Right lobe of liver (tissue), 6 donors: ENCODE measurements around the gene C6orf47. TPM values are rescaled to one million over a fixed set of nuclear protein-coding genes. Genes with fewer than 3 reads are reported as not detected.

ENCODE experiments used
- ATAC-seq, 4 donors: fragments of 200-7000 bp; cut with Tn5 transposase; one replicate each; pipeline ENCODE4 v1.9.1; 2020; ENCODE audit warnings: mild to moderate bottlenecking in 4 of 4, moderate library complexity in 4 of 4
- DNase-seq, 3 donors: peaks; one replicate each; pipeline ENCODE4 v3.0.0-alpha.2; 2020
- H3K27ac ChIP-seq, 3 donors: fragments of 200-600 bp; one replicate each; pipeline ENCODE4 v1.8.0; 2022
- H3K27me3 ChIP-seq, 2 donors: fragments of 200-600 bp; one replicate each; pipeline ENCODE4 v1.8.0; 2022
- H3K36me3 ChIP-seq, 4 donors: fragments of 200-600 bp; sonication (generic) in 1 of 4; one replicate each; pipeline versions ENCODE4 v1.5.1 to v1.8.0; 2017 to 2022; ENCODE audit warnings: control low read depth in 1 of 4
- H3K4me1 ChIP-seq, 4 donors: fragments of 200-600 bp; sonication (generic) in 1 of 4; one replicate each; pipeline versions ENCODE4 v1.5.1 to v1.8.0; 2017 to 2022; ENCODE audit warnings: control low read depth in 1 of 4
- H3K4me3 ChIP-seq, 3 donors: fragments of 200-600 bp; one replicate each; pipeline ENCODE4 v1.8.0; 2022
- H3K9me3 ChIP-seq, 4 donors: fragments of 200-600 bp; sonication (generic) in 1 of 4; one replicate each; pipeline versions ENCODE4 v1.5.1 to v1.8.0; 2017 to 2022; ENCODE audit warnings: control low read depth in 1 of 4
- POLR2A ChIP-seq: fragments of 450-650 bp; IDR thresholded peaks from one replicate; pipeline ENCODE4 v1.6.1; 2017; ENCODE audit warnings: antibody characterized with exemption, mild to moderate bottlenecking
- WGBS: methylation state at CpG from one replicate; pipeline ENCODE4 v1.1.6; 2018; ENCODE audit warnings: low coverage, low lambda C conversion rate; ENCODE audit not compliant: insufficient coverage; ENCODE audit errors: missing lambda C conversion rate; 5-methylcytosine and 5-hydroxymethylcytosine counted together
- intact Hi-C, 2 donors: fragments of 100-400 bp; cut with DNase I; formaldehyde crosslinking; loops; one replicate each; pipeline versions ENCODE4 v1.11.2 to v1.14.1; 2022
- total RNA-seq, 6 experiments: library from RNA; depleted of rRNA in 2 of 6; stranded (reverse); fragments of >200 nt in 2 of 6; fragmentation: NEBNext Ultra II Directional in 3 of 6; extraction: Animal tissue kit (Norgen Biotek cat#: 25700) in 3 of 6; gene quantifications; one replicate each; pipeline versions ENCODE4 v1.1.0 to v1.2.4, GENCODE V29; 2016 to 2023
- TF ChIP-seq, protein P1 (sequence below), 4 donors: fragments of 200-600 bp in 3 of 4; fragments of 450-650 bp in 1 of 4; IDR thresholded peaks; one replicate each; pipeline versions ENCODE4 v1.5.1 to v1.8.0; 2016 to 2022; ENCODE audit warnings: antibody characterized with exemption in 4 of 4, mild to moderate bottlenecking in 2 of 4
- donor health status: DM: no; HTN: yes; CAD: no.
- donor health status: DM: no; HTN: no; CAD: no.
- donor health status: DM: no; HTN: no; CAD: no.
- donor health status: DM: no; HTN: yes; CAD: no.
- donor health status: DM: no; HTN: yes; CAD: no.

C6orf47 gene
- total RNA-seq, 6 experiments from 2014 or later = 6.6 to 8.7 (median 7.6) TPM

DNA sequence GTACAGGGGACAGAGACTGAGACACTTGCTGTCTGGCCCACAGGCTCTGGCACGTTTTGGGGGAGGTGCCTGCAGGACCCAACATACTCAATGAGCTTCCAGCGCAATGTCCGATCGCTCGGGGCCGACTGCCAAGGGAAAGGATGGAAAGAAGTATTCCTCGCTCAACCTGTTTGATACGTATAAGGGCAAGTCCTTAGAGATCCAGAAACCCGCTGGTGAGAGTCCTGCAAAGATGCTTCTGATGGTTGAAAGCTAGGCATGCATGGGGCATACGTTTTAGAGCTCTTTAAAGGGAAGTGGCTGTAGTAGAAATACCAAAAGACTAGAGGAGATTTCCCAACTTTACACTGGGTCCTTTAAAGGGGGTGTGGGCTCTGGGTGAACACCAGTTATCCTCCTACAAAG lies 37.9 kb downstream of the C6orf47 start:
- peaks cover 0 to 8% (median 4%) of the 10 kb centered on the region in 4 donors for H3K4me1 ChIP-seq
- DNase-seq = no peak
- ATAC-seq = no peak
- WGBS = 77% methylated on average over 9 of the region's 10 CpGs
- intact Hi-C loops = no loop called here
- no peak overlapping the region for H3K4me3 ChIP-seq
- peaks cover 12 to 45% (median 31%) of the 10 kb centered on the region in 4 donors for H3K36me3 ChIP-seq
- H3K27ac ChIP-seq = peak overlapping the region in 1 of 3 donors; percentile 13
- no peak for TF ChIP-seq POLR2A
- TF ChIP-seq, protein P1, sequence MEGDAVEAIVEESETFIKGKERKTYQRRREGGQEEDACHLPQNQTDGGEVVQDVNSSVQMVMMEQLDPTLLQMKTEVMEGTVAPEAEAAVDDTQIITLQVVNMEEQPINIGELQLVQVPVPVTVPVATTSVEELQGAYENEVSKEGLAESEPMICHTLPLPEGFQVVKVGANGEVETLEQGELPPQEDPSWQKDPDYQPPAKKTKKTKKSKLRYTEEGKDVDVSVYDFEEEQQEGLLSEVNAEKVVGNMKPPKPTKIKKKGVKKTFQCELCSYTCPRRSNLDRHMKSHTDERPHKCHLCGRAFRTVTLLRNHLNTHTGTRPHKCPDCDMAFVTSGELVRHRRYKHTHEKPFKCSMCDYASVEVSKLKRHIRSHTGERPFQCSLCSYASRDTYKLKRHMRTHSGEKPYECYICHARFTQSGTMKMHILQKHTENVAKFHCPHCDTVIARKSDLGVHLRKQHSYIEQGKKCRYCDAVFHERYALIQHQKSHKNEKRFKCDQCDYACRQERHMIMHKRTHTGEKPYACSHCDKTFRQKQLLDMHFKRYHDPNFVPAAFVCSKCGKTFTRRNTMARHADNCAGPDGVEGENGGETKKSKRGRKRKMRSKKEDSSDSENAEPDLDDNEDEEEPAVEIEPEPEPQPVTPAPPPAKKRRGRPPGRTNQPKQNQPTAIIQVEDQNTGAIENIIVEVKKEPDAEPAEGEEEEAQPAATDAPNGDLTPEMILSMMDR (IDR thresholded peaks at IDR 0.05) = no peak
- H3K27me3 ChIP-seq = no peaks in the 10 kb centered on the region
- no peaks in the 10 kb centered on the region for H3K9me3 ChIP-seq

DNA sequence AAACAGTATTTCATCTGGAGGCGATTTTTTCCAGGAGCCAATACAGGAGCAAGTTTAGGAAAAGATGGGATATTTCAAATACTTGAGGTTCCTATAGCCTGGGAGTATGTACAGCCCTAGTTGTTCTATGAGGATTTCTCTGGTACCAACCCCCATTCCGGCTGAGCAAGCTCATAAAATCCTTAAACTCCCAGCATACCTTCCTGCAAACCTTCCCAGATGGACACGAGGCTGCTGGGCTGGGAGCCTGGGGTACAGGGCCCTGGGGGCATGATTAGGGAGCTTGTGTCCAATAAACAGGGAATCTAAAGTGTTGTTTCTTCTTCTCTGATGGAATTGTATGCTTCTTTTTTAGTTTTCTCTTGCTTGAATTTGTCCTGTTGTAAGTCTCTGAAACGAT lies 38.6 kb downstream of the C6orf47 start:
- H3K9me3 ChIP-seq = no peaks in the 10 kb centered on the region
- H3K36me3 ChIP-seq = peaks cover 12 to 38% (median 28%) of the 10 kb centered on the region in 4 donors
- no peaks in the 10 kb centered on the region for H3K27me3 ChIP-seq
- TF ChIP-seq POLR2A = no peak
- TF ChIP-seq, protein P1 (IDR thresholded peaks at IDR 0.05) = no peak
- peak overlapping the region in 1 of 3 donors; percentile 92 for H3K4me3 ChIP-seq
- intact Hi-C loops = no loop called here
- ATAC-seq (no peak), DNase-seq (no peak)
- WGBS = 34% methylated on average over 4 of the region's 4 CpGs
- H3K27ac ChIP-seq = peak overlapping the region in 1 of 3 donors; percentile 84
- H3K4me1 ChIP-seq = peaks cover 0 to 8% (median 4%) of the 10 kb centered on the region in 4 donors

DNA sequence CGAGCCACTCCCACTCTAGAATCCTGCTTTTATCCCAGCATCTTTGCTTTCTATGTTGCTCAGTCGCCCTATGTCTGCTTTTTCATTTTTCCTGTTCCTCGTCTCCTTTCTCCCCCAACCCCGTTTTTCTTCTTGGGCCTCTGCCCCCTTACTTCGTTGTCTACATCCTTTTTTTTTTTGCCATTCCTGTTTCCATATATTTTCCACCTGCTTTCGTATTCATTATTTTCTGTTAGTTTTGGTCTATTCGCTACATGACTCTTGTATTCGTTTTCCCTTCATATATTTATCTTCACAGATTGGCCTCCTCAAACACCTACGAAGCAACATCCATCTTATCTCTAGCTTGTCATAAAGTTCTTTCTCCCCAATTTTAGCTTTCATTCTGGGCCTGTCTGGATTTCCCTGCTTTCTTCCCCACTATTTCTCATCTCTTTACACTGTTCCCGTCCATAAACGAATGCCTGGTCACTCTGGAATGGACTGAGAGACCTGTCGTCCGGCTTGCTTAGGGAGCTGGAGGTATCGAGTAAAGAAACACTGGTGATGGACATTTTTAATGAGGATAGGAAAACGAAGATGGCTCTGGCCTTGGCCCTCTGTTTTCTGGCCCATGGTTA lies 39.1 kb downstream of the C6orf47 start:
- Histone ChIP-seq H3K4me1 (peaks cover 0 to 8% (median 4%) of the 10 kb centered on the region in 4 donors), H3K4me3 (peak overlapping the region; percentile 92 to 93 (median 92)), H3K36me3 (peaks cover 12 to 32% (median 25%) of the 10 kb centered on the region in 4 donors), H3K27me3 (no peaks in the 10 kb centered on the region), H3K27ac (peak overlapping the region; percentile 83 to 91 (median 84)), H3K9me3 (no peaks in the 10 kb centered on the region)
- intact Hi-C loops = no loop called here
- WGBS = 17% methylated on average over 15 of the region's 15 CpGs
- ATAC-seq = no peak
- DNase-seq = no peak
- TF ChIP-seq, protein P1 (IDR thresholded peaks at IDR 0.05) = no peak
- no peak for TF ChIP-seq POLR2A

DNA sequence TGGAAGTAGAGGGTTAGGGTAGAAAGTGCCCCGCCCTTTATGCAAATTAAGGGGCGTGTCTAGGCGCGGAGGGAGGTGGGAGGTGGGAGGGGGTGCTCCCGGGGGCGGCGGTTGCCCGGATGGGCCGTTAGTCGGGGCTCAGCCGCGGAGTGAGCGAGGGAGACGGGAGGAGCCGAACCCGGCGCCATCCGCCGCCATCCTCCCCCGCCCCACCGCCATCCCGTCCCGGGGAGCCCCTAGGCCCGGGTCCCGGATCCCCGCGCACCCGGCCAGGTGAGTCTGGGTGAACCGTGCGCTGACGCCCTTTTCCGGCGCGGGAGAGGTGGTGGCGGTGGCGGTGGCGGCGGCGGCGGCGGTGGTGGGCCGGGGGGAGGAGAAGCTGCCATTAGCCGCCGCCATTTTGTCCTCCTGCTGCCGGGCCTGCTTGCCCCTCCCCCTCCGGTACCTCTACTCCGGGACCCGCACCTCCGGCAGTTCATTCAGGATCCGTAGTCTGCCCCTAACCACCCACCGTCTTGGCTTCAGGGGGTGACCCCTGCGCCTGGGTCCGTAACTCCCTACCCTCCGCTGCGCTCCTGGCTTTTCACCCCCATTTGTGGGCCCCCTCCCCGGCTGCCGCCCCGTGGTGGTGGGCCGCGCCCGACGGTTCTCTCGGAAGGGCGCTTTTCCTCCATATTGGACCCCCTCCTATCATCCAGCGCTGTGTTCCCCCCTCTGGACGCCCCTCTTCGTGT lies 39.8 kb downstream of the C6orf47 start, which contains the start of gene PRRC2A:
PRRC2A (plus strand) TSS at position 130 of the 734 bp plus-strand sequence. CDS start 2,075 bp downstream, outside the sequence.
- TF ChIP-seq, protein P1 (IDR thresholded peaks at IDR 0.05) = no peak
- peak; percentile 51 for TF ChIP-seq POLR2A
- ATAC-seq = peak; percentile 39 to 92 (median 63)
- peak within 1 kb of the TSS; percentile 92 to 93 (median 92) for H3K4me3 ChIP-seq
- intact Hi-C loops = no loop called here
- under 1% methylated on average over 29 of the region's 67 CpGs for WGBS
- H3K36me3 ChIP-seq = peaks cover 12 to 26% (median 21%) of the 10 kb centered on the region in 4 donors
- peak in 1 of 3 donors; percentile 95 for DNase-seq
- H3K9me3 ChIP-seq = no peaks in the 10 kb centered on the region
- no peaks in the 10 kb centered on the region for H3K27me3 ChIP-seq
- peak within 1 kb of the TSS; percentile 83 to 91 (median 89) for H3K27ac ChIP-seq
- peaks cover 0 to 8% (median 4%) of the 10 kb centered on the region in 4 donors for H3K4me1 ChIP-seq
